Gastroesophageal sphincter (tissue), 3 donors: ENCODE results near the gene ORM2.

Experiments used
- CTCF ChIP-seq, 4 experiments: fragments of 200-600 bp in 2 of 4; fragments of 450-650 bp in 2 of 4; sonication (generic) in 1 of 4; IDR thresholded peaks; one replicate each; pipeline ENCODE4 v1.5.1; 2017 to 2019; ENCODE audit warnings: antibody characterized with exemption in 4 of 4, mild to moderate bottlenecking in 2 of 4, moderate library complexity in 2 of 4
- EP300 ChIP-seq: sonication (generic); formaldehyde crosslinking; IDR thresholded peaks from one replicate; pipeline ENCODE4 v1.6.1; 2017; ENCODE audit warnings: antibody characterized with exemption, mild to moderate bottlenecking

- TF ChIP-seq CTCF (IDR thresholded peaks at IDR 0.05) (no peak), EP300 (no peak)
These were observed 14.0 kb downstream of the ORM2 start for GRCh38 chr9:114343471-114344187.
